OCI-M2 (cell line): ENCODE results near the gene CYP3A4.
"Not testable (repeated sequence)": the region's sequence is repeated elsewhere in the genome, so short reads cannot be mapped to it uniquely, and the experiment has no call there.

Experiments
- DNase-seq: peaks from one replicate; lab custom pipeline; 2025; ENCODE audit not compliant: unreplicated experiment; lab: John Stamatoyannopoulos, UW

CYP3A4 gene

DNA sequence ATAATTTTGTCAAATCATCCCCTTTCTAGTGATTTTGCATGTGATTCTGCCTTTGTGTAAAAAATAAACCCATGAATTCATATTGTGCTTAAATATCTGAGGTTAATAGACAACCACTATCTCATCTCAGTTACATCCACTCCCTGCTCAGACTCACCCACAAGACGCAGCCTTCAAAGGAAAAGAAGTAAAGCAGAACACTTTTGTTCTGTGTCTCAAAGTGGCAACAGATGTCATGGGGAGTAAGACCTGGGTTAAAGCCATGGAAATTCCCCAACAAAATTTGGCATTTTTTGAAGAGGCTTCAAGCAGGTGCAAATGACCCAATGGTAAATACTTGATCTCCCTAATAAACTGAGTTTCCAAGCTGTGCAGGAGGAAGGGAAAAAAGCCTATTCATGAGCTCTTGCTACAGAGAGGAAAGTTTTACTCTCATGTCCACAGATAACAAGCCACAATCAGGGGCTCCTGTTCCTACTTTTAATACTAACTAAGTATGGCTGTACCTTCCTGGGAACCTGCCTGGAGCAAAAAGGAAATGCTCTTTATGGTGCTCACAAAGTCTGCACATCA is 53.7 kb downstream of the CYP3A4 start:
- DNase-seq: no peak

DNA sequence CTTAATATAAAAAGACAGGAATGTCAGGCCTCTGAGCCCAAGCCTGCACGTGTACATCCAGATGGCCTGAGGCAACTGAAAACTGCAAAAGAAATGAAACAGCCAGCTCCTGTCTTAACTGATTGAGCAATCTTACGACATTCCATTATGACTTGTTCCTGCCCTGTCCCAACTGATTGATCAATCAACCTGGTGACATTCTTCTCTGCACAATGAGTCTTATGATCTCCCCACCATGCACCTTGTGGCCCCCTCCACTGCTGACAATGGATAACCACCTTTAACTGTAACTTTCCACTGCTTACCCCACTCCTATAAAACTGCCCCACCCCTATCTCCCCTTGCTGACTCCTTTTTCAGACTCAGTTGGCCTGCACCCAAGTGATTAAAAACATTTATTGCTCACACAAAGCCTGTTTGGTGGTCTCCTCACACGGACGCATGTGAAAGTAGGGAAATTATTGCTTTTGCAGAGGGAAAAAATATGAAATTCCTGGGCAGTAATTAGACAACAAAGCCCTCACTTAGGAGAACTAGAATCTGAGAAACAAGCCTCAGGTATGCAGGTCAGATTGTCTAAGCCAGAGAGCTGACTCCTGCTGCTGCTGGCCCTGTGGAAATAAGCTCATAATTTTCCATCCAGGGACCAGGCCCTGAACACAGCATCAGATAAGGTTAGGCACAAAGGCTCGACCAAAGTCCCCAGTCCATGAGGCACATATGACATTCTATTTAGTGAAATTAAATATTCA is 54.3 kb downstream of the CYP3A4 start:
- no peak for DNase-seq

- DNase-seq: no peak
These were observed 55.4 kb downstream of the CYP3A4 start for GRCh38 chr7:99728615-99729014.

GRCh38 chr7:99723201-99723600 is 60.8 kb downstream of the CYP3A4 start:
- not testable (repeated sequence) for DNase-seq

DNA sequence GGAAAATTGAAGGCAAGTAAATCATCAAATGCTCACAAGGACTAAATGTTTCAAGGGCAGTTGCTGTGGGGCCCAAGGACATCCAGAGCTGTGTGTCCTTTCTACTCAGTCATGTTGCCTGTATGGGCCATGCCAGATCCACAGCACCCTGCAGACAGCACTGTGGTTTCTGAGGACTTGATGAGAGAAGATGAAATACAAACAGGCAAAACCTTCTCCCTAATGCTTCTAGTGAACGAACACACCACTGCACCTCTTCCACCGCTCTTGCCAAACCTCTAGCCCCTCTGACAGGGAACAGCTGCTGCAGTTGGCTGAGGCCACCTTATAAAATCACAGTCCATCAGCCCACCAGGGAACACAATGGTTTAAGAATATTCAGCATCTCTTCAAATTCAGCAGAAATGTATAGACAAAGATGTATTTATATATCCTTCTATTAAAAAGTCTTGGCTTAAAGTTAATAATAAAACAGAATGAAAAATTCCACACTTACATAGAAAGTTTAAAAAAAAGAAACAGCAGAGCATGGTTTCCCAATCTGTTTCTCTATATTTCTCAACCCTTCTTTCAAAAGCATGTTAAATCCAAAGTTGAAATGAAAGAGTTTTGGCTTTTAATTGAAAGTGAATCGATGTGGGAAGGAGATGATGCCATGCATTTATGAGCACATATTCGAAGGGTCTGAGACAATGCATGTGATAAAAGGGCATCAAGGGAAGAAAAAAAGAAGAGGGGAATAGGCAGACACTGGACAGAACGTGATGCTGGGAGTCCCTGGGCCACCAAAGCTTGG is 63.0 kb downstream of the CYP3A4 start:
- no peak for DNase-seq

- DNase-seq: no peak
These were observed 63.8 kb downstream of the CYP3A4 start for GRCh38 chr7:99719996-99720769.

GRCh38 chr7:99713995-99714570 is 69.9 kb downstream of the CYP3A4 start:
- DNase-seq: no peak

GRCh38 chr7:99709838-99710578 is 74.0 kb downstream of the CYP3A4 start:
- no peak for DNase-seq

GRCh38 chr7:99709260-99709659 is 74.7 kb downstream of the CYP3A4 start:
- no peak for DNase-seq

DNA sequence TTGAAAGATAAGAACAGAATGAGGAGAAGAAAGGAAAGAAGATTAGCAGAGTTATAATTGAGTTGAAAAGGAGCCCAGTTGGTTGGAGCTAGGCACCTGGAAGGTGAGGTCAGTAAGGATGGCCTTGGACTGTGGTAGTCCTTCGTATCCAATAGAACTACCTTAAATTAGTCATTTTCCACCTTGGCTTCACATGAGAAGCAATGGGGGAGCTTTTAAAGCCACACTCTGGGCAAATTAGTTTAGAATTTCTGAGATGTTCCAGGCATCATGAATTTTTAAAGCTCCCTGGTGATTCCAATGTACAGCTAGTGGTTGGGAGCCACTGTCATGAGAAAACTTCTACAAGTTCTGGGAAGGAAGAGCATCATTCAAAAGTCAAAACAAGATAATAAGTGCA is 76.9 kb downstream of the CYP3A4 start:
- no peak for DNase-seq
